MCF 10A (cell line): Measurements from ENCODE around the gene ANKIB1. TPM values are rescaled to one million over a fixed set of nuclear protein-coding genes. Genes with fewer than 3 reads are reported as not detected.

Experiments
- Bru-seq: library from RNA; stranded (reverse); fragments of 400-500 nt; gene quantifications from one replicate; lab custom pipeline; 2021; lab: Mats Ljungman, UMichigan
- BruChase-seq, 2 experiments: library from RNA; stranded (reverse); fragments of 400-500 nt; gene quantifications; one replicate each; lab custom pipeline; 2021; lab: Mats Ljungman, UMichigan
- BruUV-seq: library from RNA; stranded (reverse); fragments of 400-500 nt; replicated peaks from 2 replicates; lab custom pipeline; 2021; lab: Mats Ljungman, UMichigan
- CTCF ChIA-PET: fragments of 300-600 bp; sonication (Branson Sonifier 250); formaldehyde crosslinking; extraction: SDS; loops from one replicate; lab custom pipeline; 2021; ENCODE audit warnings: antibody characterized with exemption, inconsistent platforms; lab: Yijun Ruan, JAX
- POLR2A ChIA-PET: fragments of 300-600, 350-650 bp; sonication (Branson Sonifier 250); formaldehyde crosslinking; extraction: SDS; loops from one replicate; lab custom pipeline; 2020; ENCODE audit warnings: antibody characterized with exemption, inconsistent platforms; lab: Yijun Ruan, JAX
- DNase-seq: peaks from one replicate; pipeline ENCODE4 v3.0.0-alpha.2; 2018; ENCODE audit not compliant: unreplicated experiment
- H3K27ac Mint-ChIP-seq: one replicate; pipeline ENCODE4 v1.8.0; 2022; ENCODE audit warnings: mild to moderate bottlenecking, low read depth, mixed read lengths; ENCODE audit not compliant: unreplicated experiment
- H3K27me3 Mint-ChIP-seq: one replicate; pipeline ENCODE4 v1.8.0; 2022; ENCODE audit warnings: mixed read lengths; ENCODE audit not compliant: insufficient read depth, unreplicated experiment
- H3K36me3 Mint-ChIP-seq: one replicate; pipeline ENCODE4 v1.8.0; 2022; ENCODE audit warnings: mild to moderate bottlenecking, moderate library complexity, mixed read lengths; ENCODE audit not compliant: insufficient read depth, unreplicated experiment
- H3K4me1 Mint-ChIP-seq: one replicate; pipeline ENCODE4 v1.8.0; 2022; ENCODE audit warnings: mixed read lengths; ENCODE audit not compliant: insufficient read depth, unreplicated experiment
- H3K4me3 Mint-ChIP-seq: one replicate; pipeline ENCODE4 v1.8.0; 2022; ENCODE audit warnings: mild to moderate bottlenecking, moderate library complexity, mixed read lengths; ENCODE audit not compliant: unreplicated experiment
- H3K9me3 Mint-ChIP-seq: one replicate; pipeline ENCODE4 v1.8.0; 2022; ENCODE audit warnings: mixed read lengths; ENCODE audit not compliant: unreplicated experiment
- intact Hi-C: fragments of 100-400 bp; cut with micrococcal nuclease; formaldehyde crosslinking; loops from 2 replicates; pipeline ENCODE4 v1.14.1; 2022
- long read RNA-seq: library from polyadenylated mRNA; stranded (forward); transcript quantifications from one replicate; pipeline ENCODE4 v2.0.0, GENCODE V29; 2022
- total RNA-seq: library from RNA; stranded (reverse); gene quantifications from 2 replicates; pipeline ENCODE4 v1.2.3, GENCODE V29; 2022
- TF ChIP-seq, protein P1 (sequence below): fragments of 200-600 bp; IDR thresholded peaks from one replicate; pipeline ENCODE4 v1.8.0; 2022; ENCODE audit warnings: antibody characterized with exemption, mild to moderate bottlenecking; ENCODE audit not compliant: unreplicated experiment

ANKIB1 gene, protein sequence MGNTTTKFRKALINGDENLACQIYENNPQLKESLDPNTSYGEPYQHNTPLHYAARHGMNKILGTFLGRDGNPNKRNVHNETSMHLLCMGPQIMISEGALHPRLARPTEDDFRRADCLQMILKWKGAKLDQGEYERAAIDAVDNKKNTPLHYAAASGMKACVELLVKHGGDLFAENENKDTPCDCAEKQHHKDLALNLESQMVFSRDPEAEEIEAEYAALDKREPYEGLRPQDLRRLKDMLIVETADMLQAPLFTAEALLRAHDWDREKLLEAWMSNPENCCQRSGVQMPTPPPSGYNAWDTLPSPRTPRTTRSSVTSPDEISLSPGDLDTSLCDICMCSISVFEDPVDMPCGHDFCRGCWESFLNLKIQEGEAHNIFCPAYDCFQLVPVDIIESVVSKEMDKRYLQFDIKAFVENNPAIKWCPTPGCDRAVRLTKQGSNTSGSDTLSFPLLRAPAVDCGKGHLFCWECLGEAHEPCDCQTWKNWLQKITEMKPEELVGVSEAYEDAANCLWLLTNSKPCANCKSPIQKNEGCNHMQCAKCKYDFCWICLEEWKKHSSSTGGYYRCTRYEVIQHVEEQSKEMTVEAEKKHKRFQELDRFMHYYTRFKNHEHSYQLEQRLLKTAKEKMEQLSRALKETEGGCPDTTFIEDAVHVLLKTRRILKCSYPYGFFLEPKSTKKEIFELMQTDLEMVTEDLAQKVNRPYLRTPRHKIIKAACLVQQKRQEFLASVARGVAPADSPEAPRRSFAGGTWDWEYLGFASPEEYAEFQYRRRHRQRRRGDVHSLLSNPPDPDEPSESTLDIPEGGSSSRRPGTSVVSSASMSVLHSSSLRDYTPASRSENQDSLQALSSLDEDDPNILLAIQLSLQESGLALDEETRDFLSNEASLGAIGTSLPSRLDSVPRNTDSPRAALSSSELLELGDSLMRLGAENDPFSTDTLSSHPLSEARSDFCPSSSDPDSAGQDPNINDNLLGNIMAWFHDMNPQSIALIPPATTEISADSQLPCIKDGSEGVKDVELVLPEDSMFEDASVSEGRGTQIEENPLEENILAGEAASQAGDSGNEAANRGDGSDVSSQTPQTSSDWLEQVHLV
- total RNA-seq (33.0 and 40.1 TPM in 2 replicates), Bru-seq, nascent RNA (percentile 78 among the genes with signal in this experiment), BruChase-seq, experiment 1, labeled RNA remaining after a 6-hour chase (percentile 75 among the genes with signal in this experiment), BruChase-seq, experiment 2, labeled RNA remaining after a 2-hour chase (percentile 80 among the genes with signal in this experiment)
- long read RNA-seq, full-length matches to known transcripts: 1 of 10 reads
- long read RNA-seq, partial matches to known transcripts: 5 of 10 reads
- long read RNA-seq, other reads (novel, unspliced or antisense): 4 of 10 reads

DNA sequence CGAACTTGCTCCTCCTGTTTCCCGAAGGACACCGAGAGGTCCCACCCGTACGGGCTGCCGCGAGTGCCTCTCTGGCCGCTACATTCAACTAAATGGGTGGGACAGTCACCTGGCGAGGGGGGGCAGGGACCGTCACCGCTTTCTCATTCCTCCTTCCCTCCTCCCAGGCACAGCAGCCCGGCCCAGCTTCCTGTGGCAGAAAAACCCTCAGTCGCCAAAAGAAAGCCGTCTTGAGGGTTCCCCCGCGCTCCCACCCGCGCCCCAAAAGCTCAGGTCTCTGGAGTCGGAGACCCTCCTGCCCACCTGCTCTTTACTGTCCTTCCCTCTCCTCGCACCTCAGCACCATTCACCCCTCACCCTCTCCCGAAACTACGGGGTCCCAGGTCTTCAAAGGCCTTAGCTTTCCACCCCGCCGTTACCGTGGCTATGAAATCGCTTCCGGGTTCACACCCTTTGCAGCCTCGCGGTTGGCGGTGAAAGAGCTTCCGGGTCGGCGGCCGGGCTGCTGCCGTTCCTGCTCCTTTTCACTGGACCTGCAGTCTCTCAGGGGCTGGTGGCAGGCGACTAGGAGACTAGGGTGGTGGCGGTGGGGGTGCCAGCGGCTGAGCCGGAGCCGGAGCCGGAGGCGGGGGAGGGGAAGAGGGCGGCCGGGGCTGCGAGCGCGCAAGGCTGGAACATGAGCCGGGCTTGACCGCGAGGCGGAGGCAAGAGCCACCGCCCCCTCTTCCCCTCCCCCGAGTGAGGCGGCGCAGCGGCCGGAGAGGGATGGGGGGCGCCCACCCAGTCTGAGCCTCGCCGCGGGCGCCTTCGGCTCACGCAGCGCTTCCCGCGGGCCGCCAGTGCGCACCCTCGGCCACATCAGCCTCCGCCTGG is at the start of gene ANKIB1, which contains the start of gene KRIT1:
TSS of gene ANKIB1 (plus strand) at position 488 of the 873 bp plus-strand sequence. CDS start 49,005 bp downstream, outside the sequence.
TSS of gene KRIT1 (minus strand) at position 428 of the 873 bp plus-strand sequence. CDS start 3,779 bp downstream, outside the sequence.
- TF ChIP-seq, protein P1, sequence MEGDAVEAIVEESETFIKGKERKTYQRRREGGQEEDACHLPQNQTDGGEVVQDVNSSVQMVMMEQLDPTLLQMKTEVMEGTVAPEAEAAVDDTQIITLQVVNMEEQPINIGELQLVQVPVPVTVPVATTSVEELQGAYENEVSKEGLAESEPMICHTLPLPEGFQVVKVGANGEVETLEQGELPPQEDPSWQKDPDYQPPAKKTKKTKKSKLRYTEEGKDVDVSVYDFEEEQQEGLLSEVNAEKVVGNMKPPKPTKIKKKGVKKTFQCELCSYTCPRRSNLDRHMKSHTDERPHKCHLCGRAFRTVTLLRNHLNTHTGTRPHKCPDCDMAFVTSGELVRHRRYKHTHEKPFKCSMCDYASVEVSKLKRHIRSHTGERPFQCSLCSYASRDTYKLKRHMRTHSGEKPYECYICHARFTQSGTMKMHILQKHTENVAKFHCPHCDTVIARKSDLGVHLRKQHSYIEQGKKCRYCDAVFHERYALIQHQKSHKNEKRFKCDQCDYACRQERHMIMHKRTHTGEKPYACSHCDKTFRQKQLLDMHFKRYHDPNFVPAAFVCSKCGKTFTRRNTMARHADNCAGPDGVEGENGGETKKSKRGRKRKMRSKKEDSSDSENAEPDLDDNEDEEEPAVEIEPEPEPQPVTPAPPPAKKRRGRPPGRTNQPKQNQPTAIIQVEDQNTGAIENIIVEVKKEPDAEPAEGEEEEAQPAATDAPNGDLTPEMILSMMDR: no peak
- Mint-ChIP-seq H3K27ac (peak within 1 kb of the TSS; percentile 98), H3K4me3 (peak within 1 kb of the TSS; percentile 89), H3K9me3 (no peaks in the 10 kb centered on the region), H3K36me3 (peaks cover 21% of the 10 kb centered on the region), H3K4me1 (peaks cover 29% of the 10 kb centered on the region), H3K27me3 (no peaks in the 10 kb centered on the region)
- DNase-seq: peak; percentile 83
- BruUV-seq: TSS peak; percentile 45
- intact Hi-C loops: loop anchor here (1.0 to 10.0 kb wide), 3 partner anchors 113 to 361 kb away; partner anchors contain the start of genes CYP51A1, GATAD1 and MTERF1
- ChIA-PET POLR2A (interaction anchor here (0.5 to 9.7 kb wide), 31 partner anchors 10 to 1026 kb away, joined by 3 to 84 read pairs (median 3); partner anchors contain the start of genes CYP51A1, GATAD1, PEX1 and RBM48), CTCF (interaction anchor here (0.6 to 2.8 kb wide), 6 partner anchors 11 to 761 kb away, joined by 3 to 13 read pairs (median 3); partner anchors contain the start of gene GATAD1)

DNA sequence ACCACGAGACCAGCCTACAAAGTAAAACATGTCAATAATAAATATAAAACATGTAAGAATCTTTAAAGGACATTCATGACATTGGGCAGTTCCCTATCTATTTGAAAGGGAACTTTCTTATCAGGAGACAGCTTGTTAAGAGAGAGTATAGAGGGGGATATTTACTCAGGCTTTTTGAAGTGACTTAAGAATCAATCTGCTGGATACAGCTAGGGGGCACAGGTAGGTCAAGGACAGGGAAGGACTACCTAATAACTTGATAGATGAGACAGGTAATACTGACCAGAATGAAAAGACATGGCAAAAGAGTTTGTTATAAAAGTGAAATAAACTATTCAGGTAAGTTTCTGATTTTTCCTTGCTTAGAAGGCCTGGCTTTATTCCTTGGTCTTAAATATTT is 45.0 kb upstream of the ANKIB1 start:
- no peaks in the 10 kb centered on the region for H3K4me1 Mint-ChIP-seq

DNA sequence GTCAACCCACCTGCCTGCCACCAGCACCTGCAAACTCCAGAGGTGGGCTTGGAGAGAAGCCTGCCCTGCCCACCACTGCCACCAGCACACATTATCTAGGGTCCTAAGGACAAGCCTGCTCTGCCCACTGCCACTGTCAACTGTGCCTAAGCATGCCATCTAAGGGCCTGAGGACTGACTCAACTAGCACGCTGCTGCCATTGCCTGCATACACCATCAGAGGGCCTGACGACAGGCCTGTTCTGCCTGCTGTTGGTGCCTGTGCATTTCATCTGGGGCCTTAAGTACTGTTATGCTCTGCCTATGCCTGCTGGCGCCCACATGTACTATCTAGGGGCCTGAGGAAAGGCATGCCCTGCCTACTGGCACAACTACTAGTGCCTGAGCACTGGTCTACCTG is 39.8 kb upstream of the ANKIB1 start:
- no peak for DNase-seq
- intact Hi-C loops: no loop called here
- no peaks in the 10 kb centered on the region for H3K4me1 Mint-ChIP-seq
- peaks cover 7% of the 10 kb centered on the region for H3K9me3 Mint-ChIP-seq
- H3K4me3 Mint-ChIP-seq: no peak overlapping the region
- POLR2A ChIA-PET: interaction anchor here (1.3 kb wide), 1 partner anchor 74 kb away, joined by 3 read pairs; no protein-coding TSS in a partner anchor
- peaks cover 72% of the 10 kb centered on the region for H3K36me3 Mint-ChIP-seq
- BruUV-seq: no TSS peak
- no peaks in the 10 kb centered on the region for H3K27me3 Mint-ChIP-seq
- TF ChIP-seq, protein P1: no peak
- peak overlapping the region; percentile 35 for H3K27ac Mint-ChIP-seq
- CTCF ChIA-PET: interaction anchor here (0.6 kb wide), 1 partner anchor 9 kb away, joined by 3 read pairs; no protein-coding TSS in a partner anchor

More for the DNA sequence above, 45.0 kb upstream of the ANKIB1 start:
- DNase-seq: no peak
- Mint-ChIP-seq H3K36me3 (peaks cover 66% of the 10 kb centered on the region), H3K9me3 (no peaks in the 10 kb centered on the region), H3K4me3 (no peak overlapping the region), H3K27ac (no peak overlapping the region), H3K27me3 (no peaks in the 10 kb centered on the region)
- TF ChIP-seq, protein P1: no peak
- no TSS peak for BruUV-seq
- ChIA-PET CTCF (interaction anchor here (1.3 kb wide), 1 partner anchor 21 kb away, joined by 5 read pairs; no protein-coding TSS in a partner anchor), POLR2A (no interaction called here)
- intact Hi-C loops: no loop called here
